Activated CD8-positive, alpha-beta T cell treated with anti-CD3 and anti-CD28 coated beads for 36 hours (primary cell): Measurements from ENCODE around the gene HBS1L. TPM values are rescaled to one million over a fixed set of nuclear protein-coding genes. Genes with fewer than 3 reads are reported as not detected.
A peak's percentile ranks its signal among the peaks of the same experiment; 100 is the strongest.

Experiments
- ATAC-seq: fragments of 200-7000 bp; cut with Tn5 transposase; one replicate; pipeline ENCODE4 v1.10.0; 2021; ENCODE audit warnings: mild to moderate bottlenecking, moderate library complexity
- CTCF ChIA-PET: fragments of 350-600 bp; sonication (Branson Sonifier 250); formaldehyde crosslinking; loops from one replicate; lab custom pipeline; 2021; ENCODE audit warnings: antibody characterized with exemption; lab: Charles Lee
- POLR2A ChIA-PET: fragments of 350-600 bp; sonication (Branson Sonifier 250); formaldehyde crosslinking; loops from one replicate; lab custom pipeline; 2021; ENCODE audit warnings: antibody characterized with exemption; lab: Charles Lee
- DNase-seq: peaks from one replicate; pipeline ENCODE4 v3.0.0-alpha.2; 2020
- H3K27ac Mint-ChIP-seq: one replicate; pipeline ENCODE4 v1.8.0; 2021; ENCODE audit warnings: mild to moderate bottlenecking, mixed read lengths
- H3K27me3 Mint-ChIP-seq: one replicate; pipeline ENCODE4 v1.8.0; 2021; ENCODE audit warnings: mixed read lengths
- H3K36me3 Mint-ChIP-seq: one replicate; pipeline ENCODE4 v1.8.0; 2021; ENCODE audit warnings: low read depth, mixed read lengths
- H3K4me1 Mint-ChIP-seq: one replicate; pipeline ENCODE4 v1.8.0; 2021; ENCODE audit warnings: low read depth, mixed read lengths
- H3K4me3 Mint-ChIP-seq: one replicate; pipeline ENCODE4 v1.8.0; 2021; ENCODE audit warnings: mild to moderate bottlenecking, moderate library complexity, mixed read lengths
- H3K9me3 Mint-ChIP-seq: one replicate; pipeline ENCODE4 v1.8.0; 2021; ENCODE audit warnings: mixed read lengths
- CTCF ChIP-seq: fragments of 200-600 bp; IDR thresholded peaks from one replicate; pipeline ENCODE4 v1.8.0; 2022; ENCODE audit warnings: antibody characterized with exemption, mild to moderate bottlenecking
- intact Hi-C: fragments of 100-400 bp; cut with micrococcal nuclease; formaldehyde crosslinking; loops from one replicate; pipeline ENCODE4 v1.10.0; 2022
- total RNA-seq, 2 experiments: library from RNA; stranded (reverse); gene quantifications; one replicate each; pipeline ENCODE4 v1.2.3, GENCODE V29; 2021

HBS1L gene
- total RNA-seq, 2 experiments from 2014 or later = 146 to 147 TPM

DNA sequence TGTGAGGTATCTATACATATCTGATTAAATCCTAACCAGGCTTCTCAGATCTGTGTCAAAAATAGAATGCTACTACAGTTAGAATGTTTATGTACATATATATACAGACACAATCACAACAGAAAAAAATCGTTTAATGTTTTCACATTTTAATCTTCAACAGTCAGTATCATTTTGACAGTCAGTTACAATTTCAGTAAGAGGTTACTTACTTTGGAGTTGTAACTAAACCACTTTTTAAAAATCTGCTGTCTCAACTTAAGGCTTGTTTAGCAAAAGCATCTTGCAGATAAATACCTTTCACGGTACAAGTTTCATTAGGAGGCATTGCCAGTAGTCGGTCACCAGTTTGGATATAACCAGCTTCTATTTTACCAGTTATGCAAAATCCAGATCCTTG, 72.5 kb downstream of the HBS1L start:
- no peak overlapping the region for H3K27ac Mint-ChIP-seq
- TF ChIP-seq CTCF = no peak
- DNase-seq (no peak), ATAC-seq (no peak)
- no peaks in the 10 kb centered on the region for H3K27me3 Mint-ChIP-seq
- ChIA-PET CTCF (no interaction called here), POLR2A (no interaction called here)
- H3K36me3 Mint-ChIP-seq = peaks cover 56% of the 10 kb centered on the region
- H3K4me1 Mint-ChIP-seq = peaks cover 48% of the 10 kb centered on the region
- no peak overlapping the region for H3K4me3 Mint-ChIP-seq
- no peaks in the 10 kb centered on the region for H3K9me3 Mint-ChIP-seq
- intact Hi-C loops = no loop called here

- intact Hi-C loops = no loop called here
- no peak for DNase-seq
- H3K4me3 Mint-ChIP-seq = no peak overlapping the region
- H3K36me3 Mint-ChIP-seq = peaks cover 63% of the 10 kb centered on the region
- peak overlapping the region; percentile 65 for H3K27ac Mint-ChIP-seq
- no peak for TF ChIP-seq CTCF
- no peaks in the 10 kb centered on the region for H3K9me3 Mint-ChIP-seq
- POLR2A ChIA-PET = no interaction called here
- ATAC-seq = peak; percentile 59
- CTCF ChIA-PET = interaction anchor here (1.0 to 1.5 kb wide), 2 partner anchors 8 to 21 kb away, joined by 3 to 4 read pairs; no protein-coding TSS in a partner anchor
- H3K4me1 Mint-ChIP-seq = peaks cover 48% of the 10 kb centered on the region
- no peaks in the 10 kb centered on the region for H3K27me3 Mint-ChIP-seq
Measured at GRCh38 chr6:134980846-134981245, 73.8 kb downstream of the HBS1L start.

- H3K4me1 Mint-ChIP-seq = peaks cover 54% of the 10 kb centered on the region
- TF ChIP-seq CTCF = no peak
- no peaks in the 10 kb centered on the region for H3K27me3 Mint-ChIP-seq
- H3K4me3 Mint-ChIP-seq = no peak overlapping the region
- peak; percentile 86 for ATAC-seq
- H3K27ac Mint-ChIP-seq = peak overlapping the region; percentile 73
- peaks cover 72% of the 10 kb centered on the region for H3K36me3 Mint-ChIP-seq
- H3K9me3 Mint-ChIP-seq = no peaks in the 10 kb centered on the region
- ChIA-PET POLR2A (interaction anchor here (0.7 kb wide), 1 partner anchor 35 kb away, joined by 3 read pairs; no protein-coding TSS in a partner anchor), CTCF (no interaction called here)
- peak; percentile 77 for DNase-seq
- intact Hi-C loops = loop anchor here (5.0 kb wide), 1 partner anchor 343 kb away; no protein-coding TSS in a partner anchor
Measured at GRCh38 chr6:134979142-134979541, 75.5 kb downstream of the HBS1L start.

GRCh38 chr6:134974370-134974769, 80.3 kb downstream of the HBS1L start:
- H3K4me1 Mint-ChIP-seq = peaks cover 21% of the 10 kb centered on the region
- H3K4me3 Mint-ChIP-seq = no peak overlapping the region
- peaks cover 52% of the 10 kb centered on the region for H3K36me3 Mint-ChIP-seq
- H3K27me3 Mint-ChIP-seq = no peaks in the 10 kb centered on the region
- no peak overlapping the region for H3K27ac Mint-ChIP-seq
- intact Hi-C loops = no loop called here
- ATAC-seq (no peak), DNase-seq (no peak)
- TF ChIP-seq CTCF = no peak
- H3K9me3 Mint-ChIP-seq = no peaks in the 10 kb centered on the region
- ChIA-PET POLR2A (no interaction called here), CTCF (no interaction called here)

GRCh38 chr6:134967711-134968110, 86.9 kb downstream of the HBS1L start:
- no peak overlapping the region for H3K4me3 Mint-ChIP-seq
- POLR2A ChIA-PET = interaction anchor here (1.5 kb wide), 1 partner anchor 15 kb away, joined by 3 read pairs; no protein-coding TSS in a partner anchor
- ATAC-seq (no peak), DNase-seq (no peak)
- intact Hi-C loops = no loop called here
- CTCF ChIA-PET = no interaction called here
- no peaks in the 10 kb centered on the region for H3K27me3 Mint-ChIP-seq
- no peak for TF ChIP-seq CTCF
- H3K9me3 Mint-ChIP-seq = no peaks in the 10 kb centered on the region
- peaks cover 39% of the 10 kb centered on the region for H3K36me3 Mint-ChIP-seq
- H3K4me1 Mint-ChIP-seq = peaks cover 3% of the 10 kb centered on the region
- no peak overlapping the region for H3K27ac Mint-ChIP-seq
